ENCODE results near the gene ARL5C. TPM values are rescaled to one million over a fixed set of nuclear protein-coding genes. Genes with fewer than 3 reads are reported as not detected.

The ARL5C gene
- total and polyA plus RNA-seq, 2 donors (not counting 1 experiment from before 2014, with no cell fraction given): not detected

GRCh38 chr17:39158623-39159022 is 7.3 kb downstream of the ARL5C start:
- intact Hi-C loops (cut with micrococcal nuclease): no loop called here
- Histone ChIP-seq H3K36me3 (replicated peaks in 1 of 2; ENCODE audit: control extremely low read depth in 1 of 2, control insufficient read depth in 1 of 2, extremely low read depth in 1 of 2, insufficient read depth in 2 of 2, low read length in 1 of 2) (no peaks in the 10 kb centered on the region), H3K4me3 (ENCODE audit: control extremely low read depth in 1 of 5, extremely low read depth in 1 of 5, insufficient read depth in 1 of 5, low read depth in 2 of 5, low read length in 4 of 5) (no peak overlapping the region), H4K20me1 (ENCODE audit: control insufficient read depth, insufficient read depth, low read length, poor library complexity, severe bottlenecking) (no peaks in the 10 kb centered on the region), H3K4me2 (replicated peaks; ENCODE audit: low read depth, low read length, poor library complexity, severe bottlenecking) (no peak overlapping the region), H2AFZ (ENCODE audit: insufficient read depth, low read depth, low read length, poor library complexity, severe bottlenecking) (no peak overlapping the region), H3K27ac (ENCODE audit: low read length in 2 of 2) (no peak overlapping the region), H3K27me3 (replicated peaks in 1 of 4; ENCODE audit: control extremely low read depth in 1 of 4, control insufficient read depth in 3 of 4, insufficient read depth in 4 of 4, low read length in 3 of 4) (peaks cover 0 to 3% (median 0%) of the 10 kb centered on the region in 4 experiments), H3K9me3 (ENCODE audit: control extremely low read depth in 1 of 3, control insufficient read depth in 2 of 3, insufficient read depth in 1 of 3, low read length in 2 of 3) (no peaks in the 10 kb centered on the region), H3K79me2 (ENCODE audit: control insufficient read depth, insufficient read depth, low read length) (no peaks in the 10 kb centered on the region), H3K4me1 (ENCODE audit: control insufficient read depth in 2 of 2, insufficient read depth in 2 of 2, low read length in 2 of 2) (peaks cover 2 to 8% of the 10 kb centered on the region in 2 donors), H3K9ac (ENCODE audit: low read length) (no peak overlapping the region)
- ATAC-seq (ENCODE audit: low read depth): no peak
- no peak for DNase-seq
- TF ChIP-seq EZH2 (IDR thresholded peaks at IDR 0.05; ENCODE audit: borderline replicate concordance, insufficient read depth, low read depth, low read length, poor library complexity, severe bottlenecking): no peak
- TF ChIP-seq CTCF (IDR thresholded peaks at IDR 0.05): no peak
- Mint-ChIP-seq H3K27ac (no peak overlapping the region), H3K9me3 (ENCODE audit: insufficient read depth) (no peaks in the 10 kb centered on the region), H3K27me3 (peaks cover 2% of the 10 kb centered on the region), H3K4me3 (no peak overlapping the region), H3K4me1 (peaks cover 9% of the 10 kb centered on the region)
- ChIA-PET POLR2A (interaction anchor here (0.7 kb wide), 1 partner anchor 362 kb away, joined by 4 read pairs; no protein-coding TSS in a partner anchor), CTCF (interaction anchor here (0.6 to 2.2 kb wide), 4 partner anchors 9 to 397 kb away, joined by 3 to 9 read pairs (median 3); no protein-coding TSS in a partner anchor)
- 100% methylated on average over 2 of the region's 2 CpGs for WGBS (ENCODE audit: insufficient coverage)

- Histone ChIP-seq H3K4me1 (ENCODE audit: control insufficient read depth in 2 of 2, insufficient read depth in 2 of 2, low read length in 2 of 2) (peaks cover 17 to 28% of the 10 kb centered on the region in 2 donors), H2AFZ (ENCODE audit: insufficient read depth, low read depth, low read length, poor library complexity, severe bottlenecking) (no peak overlapping the region), H3K27ac (ENCODE audit: low read length in 2 of 2) (no peak overlapping the region), H3K27me3 (replicated peaks in 1 of 4; ENCODE audit: control extremely low read depth in 1 of 4, control insufficient read depth in 3 of 4, insufficient read depth in 4 of 4, low read length in 3 of 4) (peaks cover 0 to 10% (median 3%) of the 10 kb centered on the region in 4 experiments), H3K4me2 (replicated peaks; ENCODE audit: low read depth, low read length, poor library complexity, severe bottlenecking) (no peak overlapping the region), H3K36me3 (replicated peaks in 1 of 2; ENCODE audit: control extremely low read depth in 1 of 2, control insufficient read depth in 1 of 2, extremely low read depth in 1 of 2, insufficient read depth in 2 of 2, low read length in 1 of 2) (no peaks in the 10 kb centered on the region), H3K4me3 (ENCODE audit: control extremely low read depth in 1 of 5, extremely low read depth in 1 of 5, insufficient read depth in 1 of 5, low read depth in 2 of 5, low read length in 4 of 5) (no peak overlapping the region), H3K9me3 (ENCODE audit: control extremely low read depth in 1 of 3, control insufficient read depth in 2 of 3, insufficient read depth in 1 of 3, low read length in 2 of 3) (no peaks in the 10 kb centered on the region), H3K79me2 (ENCODE audit: control insufficient read depth, insufficient read depth, low read length) (no peaks in the 10 kb centered on the region), H3K9ac (ENCODE audit: low read length) (no peak overlapping the region), H4K20me1 (ENCODE audit: control insufficient read depth, insufficient read depth, low read length, poor library complexity, severe bottlenecking) (no peaks in the 10 kb centered on the region)
- ChIA-PET CTCF (interaction anchor here (1.1 kb wide), 1 partner anchor 173 kb away, joined by 5 read pairs; no protein-coding TSS in a partner anchor), POLR2A (no interaction called here)
- intact Hi-C loops (cut with micrococcal nuclease): no loop called here
- 88% methylated on average over 2 of the region's 7 CpGs for WGBS (ENCODE audit: insufficient coverage)
- Mint-ChIP-seq H3K27me3 (peaks cover 8% of the 10 kb centered on the region), H3K9me3 (ENCODE audit: insufficient read depth) (no peaks in the 10 kb centered on the region), H3K4me1 (peaks cover 26% of the 10 kb centered on the region), H3K4me3 (no peak overlapping the region), H3K27ac (peak overlapping the region; percentile 44)
- ATAC-seq (ENCODE audit: low read depth) (no peak), DNase-seq (no peak)
- TF ChIP-seq CTCF (IDR thresholded peaks at IDR 0.05) (no peak), EZH2 (IDR thresholded peaks at IDR 0.05; ENCODE audit: borderline replicate concordance, insufficient read depth, low read depth, low read length, poor library complexity, severe bottlenecking) (no peak)
Observed at GRCh38 chr17:39156491-39156890, 9.5 kb downstream of the ARL5C start.

Measured in B cell (primary cell).